SH-SY5Y (cell line): Measurements from ENCODE around the gene SSBP2.

Source experiments
- GATA2 ChIP-seq: IDR thresholded peaks from 2 replicates; pipeline ENCODE4 v1.6.1; 2011; ENCODE audit warnings: mild to moderate bottlenecking, low read depth, low read length
- GATA3 ChIP-seq: IDR thresholded peaks from 2 replicates; pipeline ENCODE4 v1.6.1; 2011; ENCODE audit warnings: low read depth, mild to moderate bottlenecking, low read length, moderate library complexity

DNA sequence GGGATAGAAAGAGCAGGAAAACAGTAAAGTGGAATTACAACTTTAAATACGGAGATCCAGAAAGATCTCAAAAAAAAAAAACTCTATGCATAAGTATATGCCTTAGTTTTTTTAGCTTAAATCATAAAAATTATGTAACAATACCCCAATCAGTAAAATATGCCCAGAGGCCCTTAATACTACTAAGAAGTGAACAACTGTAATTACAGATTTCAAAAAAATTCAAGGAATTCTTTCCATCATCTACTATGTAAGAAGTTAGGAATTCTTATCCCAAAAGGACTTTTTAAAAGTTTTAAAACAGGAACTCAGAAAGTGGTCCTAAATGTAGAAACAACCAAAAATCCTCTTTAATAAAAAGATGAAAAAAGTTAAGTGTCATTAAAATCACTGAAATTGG is 111.3 kb downstream of the SSBP2 start:
- TF ChIP-seq GATA3, result no peak
- no peak for TF ChIP-seq GATA2
